Lung (tissue), 12 donors: ENCODE data around the gene DPP9. TPM values are rescaled to one million over a fixed set of nuclear protein-coding genes. Genes with fewer than 3 reads are reported as not detected.

Source experiments
- ATAC-seq: fragments of 200-7000 bp; cut with Tn5 transposase; one replicate; pipeline ENCODE4 v1.9.1; 2020; ENCODE audit warnings: moderate number of reproducible peaks; ENCODE audit not compliant: insufficient read depth, low FRiP score
- DNase-seq, 3 donors: peaks; one replicate each; pipeline ENCODE4 v3.0.0-alpha.2; 2013 to 2017
- H3K27ac ChIP-seq, 2 donors: one replicate each; pipeline ENCODE4 v1.5.1; 2013; ENCODE audit warnings: mild to moderate bottlenecking in 2 of 2, moderate library complexity in 2 of 2, control low read depth in 1 of 2, inconsistent platforms in 1 of 2, low read depth in 1 of 2, low read length in 1 of 2
- H3K27me3 ChIP-seq, 3 donors: one replicate each; pipeline ENCODE4 v1.5.1; 2013; ENCODE audit warnings: low read length in 2 of 3; ENCODE audit not compliant: control insufficient read depth in 3 of 3, insufficient read depth in 3 of 3
- H3K36me3 ChIP-seq, 4 donors: one replicate each; pipeline ENCODE4 v1.5.1; 2013; ENCODE audit warnings: low read length in 4 of 4, mild to moderate bottlenecking in 1 of 4, moderate library complexity in 1 of 4; ENCODE audit not compliant: control insufficient read depth in 4 of 4, insufficient read depth in 4 of 4
- H3K4me1 ChIP-seq, 5 donors: one replicate each; pipeline ENCODE4 v1.5.1; 2013; ENCODE audit warnings: low read length in 5 of 5, mild to moderate bottlenecking in 2 of 5, moderate library complexity in 1 of 5; ENCODE audit not compliant: control insufficient read depth in 5 of 5, insufficient read depth in 5 of 5
- H3K4me3 ChIP-seq: one replicate; pipeline ENCODE4 v1.5.1; 2013; ENCODE audit warnings: mild to moderate bottlenecking, control low read depth, moderate library complexity
- H3K9ac ChIP-seq, 2 donors: one replicate each; pipeline ENCODE4 v1.5.1; 2013; ENCODE audit warnings: low read length in 2 of 2, control low read depth in 1 of 2; ENCODE audit not compliant: insufficient read depth in 1 of 2
- H3K9me3 ChIP-seq, 4 donors: one replicate each; pipeline ENCODE4 v1.5.1; 2013; ENCODE audit warnings: low read length in 3 of 4, mild to moderate bottlenecking in 1 of 4, moderate library complexity in 1 of 4; ENCODE audit not compliant: control insufficient read depth in 4 of 4, insufficient read depth in 3 of 4
- CTCF ChIP-seq: IDR thresholded peaks from 2 replicates; pipeline ENCODE4 v1.5.1; 2012; ENCODE audit warnings: mild to moderate bottlenecking; ENCODE audit errors: control extremely low read depth, extremely low read depth
- WGBS, 2 donors: extraction: QIAGEN DNeasy Blood & Tissue Kit; methylation state at CpG; one replicate each; pipeline ENCODE4 v1.1.7; 2013; 5-methylcytosine and 5-hydroxymethylcytosine counted together
- polyA plus RNA-seq, 2 donors: library from polyadenylated mRNA; stranded (reverse); fragments of 200-250 nt; gene quantifications; one replicate each; pipeline ENCODE4 v1.2.1, GENCODE V29; 2013
- total RNA-seq, 2 donors: library from RNA; depleted of rRNA in 1 of 2; stranded (reverse); fragments of >200 nt in 1 of 2; gene quantifications; one replicate each; pipeline ENCODE4 v1.2.1, GENCODE V29; 2014 to 2021
- donor health status: control.
- donor health status: control.
- donor health status: Bipolar disorder and iron deficiency.
- donor health status: healthy.
- donor health status: DM: yes; HTN: yes; CAD: no.

The DPP9 gene
- total and polyA plus RNA-seq, 4 donors: 33.2 to 95.5 (median 43.9) TPM

DNA sequence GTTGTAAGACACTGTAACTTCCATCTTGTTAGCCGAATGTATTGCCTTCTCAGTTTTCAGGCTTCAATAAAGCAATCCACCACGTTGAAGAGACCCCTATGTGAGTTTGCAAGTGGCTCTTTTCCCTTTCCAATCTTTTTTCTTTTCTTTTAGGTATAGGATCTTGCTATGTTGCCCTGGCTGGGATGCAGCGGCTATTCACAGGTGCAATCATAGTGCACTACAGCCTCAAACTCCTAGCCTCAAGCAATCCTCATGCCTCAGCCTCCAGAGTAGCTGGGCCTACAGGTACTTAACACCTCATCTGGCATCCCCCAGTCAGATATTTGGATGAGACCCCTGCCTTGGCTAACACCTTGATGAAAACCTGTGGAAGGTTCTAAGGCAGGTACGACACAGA, 34.4 kb upstream of the DPP9 start:
- DNase-seq (no peak), ATAC-seq (no peak)
- no peak for TF ChIP-seq CTCF
- H3K36me3 ChIP-seq: no peaks in the 10 kb centered on the region
- H3K9ac ChIP-seq: no peak overlapping the region
- H3K4me1 ChIP-seq: peaks cover 4 to 8% (median 4%) of the 10 kb centered on the region in 5 donors
- 76 to 83% methylated on average over 4 of the region's 4 CpGs for WGBS, 2 donors
- H3K9me3 ChIP-seq: peaks cover 0 to 3% (median 0%) of the 10 kb centered on the region in 4 donors
- no peak overlapping the region for H3K27ac ChIP-seq
- no peak overlapping the region for H3K4me3 ChIP-seq
- H3K27me3 ChIP-seq: peaks cover 0 to 5% (median 0%) of the 10 kb centered on the region in 3 donors

DNA sequence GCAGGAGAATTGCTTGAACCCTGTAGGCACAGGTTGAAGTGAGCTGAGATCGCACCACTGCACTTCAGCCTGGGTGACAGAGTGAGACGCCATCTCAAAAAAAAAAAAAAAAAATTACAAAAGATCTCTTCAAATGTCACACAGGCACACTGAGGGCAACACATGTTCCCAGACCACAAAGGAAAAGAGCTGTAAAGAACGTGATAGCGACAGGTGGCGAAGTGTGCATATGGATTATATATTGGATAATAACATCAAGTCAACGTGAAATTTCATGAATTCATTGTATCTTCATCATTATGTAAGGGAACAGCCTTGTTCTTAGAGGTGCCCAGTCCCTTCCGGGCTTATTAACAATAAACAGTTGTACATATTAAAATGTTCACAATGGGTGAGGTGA, 31.8 kb upstream of the DPP9 start:
- H3K27ac ChIP-seq: no peak overlapping the region
- WGBS, 2 donors: 78 to 88% methylated on average over 7 of the region's 7 CpGs
- H3K4me1 ChIP-seq: peaks cover 4 to 8% (median 4%) of the 10 kb centered on the region in 5 donors
- H3K36me3 ChIP-seq: no peaks in the 10 kb centered on the region
- H3K27me3 ChIP-seq: peaks cover 0 to 5% (median 0%) of the 10 kb centered on the region in 3 donors
- H3K4me3 ChIP-seq: no peak overlapping the region
- TF ChIP-seq CTCF: no peak
- ATAC-seq (no peak), DNase-seq (no peak)
- peaks cover 0 to 6% (median 0%) of the 10 kb centered on the region in 4 donors for H3K9me3 ChIP-seq
- H3K9ac ChIP-seq: no peak overlapping the region

DNA sequence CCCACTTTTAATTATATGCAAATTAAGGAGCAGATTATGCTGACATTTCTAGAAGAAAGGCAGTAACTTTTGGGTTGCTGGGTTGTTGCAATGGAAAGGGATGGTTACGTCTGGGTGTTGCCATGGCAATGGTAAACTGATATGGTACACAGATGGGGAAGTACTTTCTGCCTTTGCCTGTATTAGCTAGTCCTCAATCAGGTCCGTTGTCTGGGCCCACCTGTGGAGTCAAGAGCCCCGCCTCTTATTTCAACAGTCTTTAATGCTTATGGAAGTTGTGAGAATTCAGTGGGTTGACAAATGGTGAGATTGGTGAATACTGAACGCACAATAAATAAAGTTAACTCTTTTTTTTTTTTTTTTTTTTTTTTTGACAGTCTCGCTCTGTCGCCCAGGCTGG, 30.6 kb upstream of the DPP9 start:
- DNase-seq: no peak

More for the DNA sequence above, 30.6 kb upstream of the DPP9 start:
- Histone ChIP-seq H3K9ac (no peak overlapping the region), H3K36me3 (no peaks in the 10 kb centered on the region), H3K9me3 (peaks cover 0 to 6% (median 0%) of the 10 kb centered on the region in 4 donors), H3K4me1 (no peaks in the 10 kb centered on the region), H3K4me3 (no peak overlapping the region), H3K27ac (no peak overlapping the region), H3K27me3 (peaks cover 0 to 9% (median 0%) of the 10 kb centered on the region in 3 donors)
- no peak for TF ChIP-seq CTCF
- no peak for ATAC-seq
- WGBS, 2 donors: 65 to 69% methylated on average over 4 to 6 of the region's 6 CpGs
